Kidney epithelial cell (primary cell): ENCODE measurements around the gene PLP2. TPM values are rescaled to one million over a fixed set of nuclear protein-coding genes. Genes with fewer than 3 reads are reported as not detected.

Experiments
- DNase-seq: peaks from one replicate; pipeline ENCODE4 v3.0.0-alpha.2; 2010; ENCODE audit warnings: low read depth
- H3K27me3 ChIP-seq: 2 replicates; pipeline ENCODE4 v1.6.0; 2011; ENCODE audit warnings: low read length; ENCODE audit not compliant: control insufficient read depth, insufficient read depth
- H3K36me3 ChIP-seq: 2 replicates; pipeline ENCODE4 v1.5.1; 2011; ENCODE audit warnings: low read length; ENCODE audit not compliant: control insufficient read depth, insufficient read depth
- H3K4me3 ChIP-seq: 2 replicates; pipeline ENCODE4 v1.5.1; 2011; ENCODE audit warnings: low read depth, mild to moderate bottlenecking, control low read depth, low read length
- total RNA-seq: library from RNA; depleted of rRNA; stranded (reverse); fragments of >200 nt; gene quantifications from 2 replicates; pipeline ENCODE4 v1.2.3, GENCODE V29; 2015
- TF ChIP-seq, protein P1 (sequence below): IDR thresholded peaks from 2 replicates; pipeline ENCODE4 v1.5.1; 2011; ENCODE audit warnings: mild to moderate bottlenecking, moderate library complexity, low read length, control low read depth, inconsistent platforms; ENCODE audit not compliant: insufficient read depth, poor library complexity, severe bottlenecking

Gene PLP2
- total RNA-seq, 1 donor from 2014 or later = 82.6 TPM

DNA sequence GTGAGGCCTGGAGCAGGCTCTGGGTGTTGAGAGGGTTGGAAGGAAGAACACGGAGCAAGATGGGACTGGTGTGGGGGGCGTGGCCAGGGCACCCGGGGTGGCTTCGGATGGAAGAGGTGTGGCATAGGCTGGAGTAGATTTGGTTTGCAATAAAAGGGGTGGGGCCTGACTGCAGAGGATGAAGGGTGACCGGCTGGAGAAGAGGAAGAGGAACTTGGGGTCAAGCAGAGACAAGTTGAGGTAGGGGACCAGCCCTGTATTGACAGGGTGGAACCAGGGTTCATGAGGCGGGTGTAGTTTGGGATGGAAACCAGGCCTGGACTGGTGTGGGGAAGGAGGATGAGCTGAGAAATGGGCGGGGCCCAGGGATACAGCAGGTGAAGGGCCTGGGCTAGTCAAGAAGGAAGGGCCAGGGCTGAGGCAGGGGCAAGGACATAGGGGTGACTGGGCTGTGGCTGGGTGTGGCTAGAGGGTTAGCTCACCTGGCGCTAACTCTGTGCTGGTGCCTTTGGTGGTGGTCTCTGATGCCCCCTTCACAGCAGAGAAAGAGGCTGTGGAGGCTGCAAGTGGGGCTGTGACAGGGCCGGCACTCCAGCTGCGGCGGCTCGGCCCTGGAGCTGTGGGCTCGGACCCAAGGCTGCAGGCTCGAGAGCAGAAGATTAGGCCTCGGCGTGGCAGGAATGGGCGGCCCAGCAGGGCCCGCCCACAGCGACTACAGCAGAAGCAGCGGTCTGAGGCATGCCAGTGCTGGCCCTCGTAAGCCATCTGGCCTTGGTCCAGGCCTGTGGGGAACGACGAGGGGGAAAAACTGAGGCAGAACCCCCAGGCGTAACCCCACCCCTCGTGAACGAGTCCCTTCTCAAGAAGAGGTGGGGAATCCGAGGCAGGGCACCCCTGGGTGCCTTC, 5.0 kb downstream of the PLP2 start:
- Histone ChIP-seq H3K4me3 (no peak overlapping the region), H3K36me3 (peaks cover 1% of the 10 kb centered on the region), H3K27me3 (no peaks in the 10 kb centered on the region)
- no peak for DNase-seq
- TF ChIP-seq, protein P1, sequence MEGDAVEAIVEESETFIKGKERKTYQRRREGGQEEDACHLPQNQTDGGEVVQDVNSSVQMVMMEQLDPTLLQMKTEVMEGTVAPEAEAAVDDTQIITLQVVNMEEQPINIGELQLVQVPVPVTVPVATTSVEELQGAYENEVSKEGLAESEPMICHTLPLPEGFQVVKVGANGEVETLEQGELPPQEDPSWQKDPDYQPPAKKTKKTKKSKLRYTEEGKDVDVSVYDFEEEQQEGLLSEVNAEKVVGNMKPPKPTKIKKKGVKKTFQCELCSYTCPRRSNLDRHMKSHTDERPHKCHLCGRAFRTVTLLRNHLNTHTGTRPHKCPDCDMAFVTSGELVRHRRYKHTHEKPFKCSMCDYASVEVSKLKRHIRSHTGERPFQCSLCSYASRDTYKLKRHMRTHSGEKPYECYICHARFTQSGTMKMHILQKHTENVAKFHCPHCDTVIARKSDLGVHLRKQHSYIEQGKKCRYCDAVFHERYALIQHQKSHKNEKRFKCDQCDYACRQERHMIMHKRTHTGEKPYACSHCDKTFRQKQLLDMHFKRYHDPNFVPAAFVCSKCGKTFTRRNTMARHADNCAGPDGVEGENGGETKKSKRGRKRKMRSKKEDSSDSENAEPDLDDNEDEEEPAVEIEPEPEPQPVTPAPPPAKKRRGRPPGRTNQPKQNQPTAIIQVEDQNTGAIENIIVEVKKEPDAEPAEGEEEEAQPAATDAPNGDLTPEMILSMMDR = no peak

DNA sequence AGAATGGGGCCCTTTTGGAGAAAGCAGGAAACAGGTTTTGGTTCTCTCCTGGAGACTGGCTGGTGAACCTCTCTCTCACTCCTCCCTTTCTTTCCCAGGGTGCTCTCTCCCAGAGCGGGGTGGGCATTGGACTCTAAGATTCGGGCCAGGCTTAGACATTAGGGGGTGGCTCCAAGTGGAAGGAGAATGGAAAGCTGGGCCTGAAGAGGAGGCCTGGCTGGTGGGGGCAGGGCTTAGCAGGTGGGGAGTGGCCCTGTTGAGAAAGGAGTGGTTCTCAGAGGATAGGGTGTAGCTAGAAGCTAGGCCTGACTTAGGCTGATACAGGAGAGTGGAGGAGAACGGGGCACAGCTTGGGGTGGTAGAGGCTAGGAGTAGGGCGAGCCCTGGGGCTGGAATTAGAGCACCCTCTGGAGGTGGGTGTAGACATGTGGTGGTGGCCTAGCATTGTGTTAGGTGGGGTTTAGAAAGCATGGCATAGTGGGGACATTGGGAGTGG, 5.7 kb downstream of the PLP2 start:
- TF ChIP-seq, protein P1 = no peak
- no peak for DNase-seq
- H3K4me3 ChIP-seq = no peak overlapping the region
- H3K36me3 ChIP-seq = peaks cover 2% of the 10 kb centered on the region
- no peaks in the 10 kb centered on the region for H3K27me3 ChIP-seq

DNA sequence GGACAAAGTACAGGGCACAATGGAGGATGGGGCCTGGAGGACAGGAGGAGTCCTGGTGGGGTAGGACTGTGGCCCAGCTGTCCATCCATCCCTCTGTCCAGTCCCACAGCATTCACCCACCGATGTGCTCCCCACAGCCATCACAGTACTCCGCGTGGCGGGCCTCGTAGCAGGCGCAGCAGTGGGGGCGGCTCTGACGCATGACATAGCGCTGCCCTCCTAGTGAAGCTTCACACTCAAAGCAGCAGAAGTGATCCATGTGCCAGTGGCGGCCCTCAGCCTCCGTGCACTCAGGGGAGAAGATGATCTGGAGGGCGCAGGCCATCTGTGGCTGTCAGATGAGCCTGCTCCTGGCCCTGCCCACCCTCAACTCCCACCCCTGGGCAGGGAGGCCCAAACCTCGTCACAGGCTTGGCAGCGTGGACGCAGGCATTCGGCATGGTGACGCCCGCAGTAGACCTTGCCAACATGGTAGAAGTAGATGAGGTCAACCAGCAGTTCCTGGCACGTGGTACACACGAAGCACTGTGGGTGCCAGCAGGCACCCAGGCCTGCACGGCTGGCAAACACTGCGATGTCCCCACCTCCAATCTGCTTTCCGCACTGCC, 6.3 kb downstream of the PLP2 start:
- TF ChIP-seq, protein P1 = no peak
- H3K36me3 ChIP-seq = peaks cover 2% of the 10 kb centered on the region
- DNase-seq = no peak
- H3K4me3 ChIP-seq = no peak overlapping the region
- H3K27me3 ChIP-seq = no peaks in the 10 kb centered on the region

DNA sequence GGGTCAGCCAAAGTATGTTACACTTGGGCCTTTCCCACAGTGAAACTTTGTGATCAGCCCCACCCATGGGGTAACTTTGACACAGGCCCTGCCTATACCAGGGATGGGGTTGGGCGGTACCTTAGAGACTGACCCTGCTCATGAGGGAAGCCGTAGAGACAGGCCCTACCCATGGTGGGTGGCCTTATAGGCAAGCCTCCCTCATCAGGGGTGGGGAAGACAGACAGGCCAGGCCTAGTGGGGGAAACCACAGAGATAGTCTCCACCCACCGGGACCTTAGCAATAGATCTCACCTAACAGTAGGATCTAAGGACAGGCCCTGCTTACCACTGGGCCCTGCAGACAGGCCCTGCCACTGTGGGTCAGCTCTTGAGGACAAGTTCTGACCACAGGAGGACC, 6.8 kb downstream of the PLP2 start:
- peaks cover 2% of the 10 kb centered on the region for H3K36me3 ChIP-seq
- no peak for DNase-seq
- no peak overlapping the region for H3K4me3 ChIP-seq
- TF ChIP-seq, protein P1 = no peak
- H3K27me3 ChIP-seq = no peaks in the 10 kb centered on the region

DNA sequence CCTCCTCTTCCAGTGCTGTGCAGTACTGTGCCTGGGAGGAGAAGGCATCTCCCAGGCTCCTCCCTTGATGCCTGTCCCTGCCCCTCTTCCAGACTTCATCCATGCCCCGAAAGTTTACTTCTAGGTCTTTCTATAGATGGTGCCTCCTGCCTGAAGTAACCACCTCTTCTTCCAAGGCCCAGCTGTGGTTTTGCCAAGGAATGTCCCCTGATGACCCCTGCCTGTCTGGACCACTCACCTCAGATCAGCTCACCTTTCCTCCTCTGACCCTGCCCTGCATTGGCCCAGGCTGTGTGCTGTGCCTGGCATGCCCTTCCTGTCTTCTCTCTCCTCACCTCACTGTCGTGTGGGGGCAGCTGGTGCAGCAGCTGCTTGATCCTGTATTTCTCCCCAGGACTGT, 7.7 kb downstream of the PLP2 start:
- H3K4me3 ChIP-seq = no peak overlapping the region
- H3K36me3 ChIP-seq = peaks cover 2% of the 10 kb centered on the region
- TF ChIP-seq, protein P1 = no peak
- no peak for DNase-seq
- no peaks in the 10 kb centered on the region for H3K27me3 ChIP-seq
